Smooth muscle cell (in vitro differentiated cells): ENCODE results near the gene LRRK1. TPM values are rescaled to one million over a fixed set of nuclear protein-coding genes. Genes with fewer than 3 reads are reported as not detected.

Experiments
- DNase-seq: peaks from one replicate; lab custom pipeline; 2025; ENCODE audit not compliant: unreplicated experiment; lab: John Stamatoyannopoulos, UW
- H2AFZ ChIP-seq: fragments of 200-600 bp; sonication (generic); 2 replicates; pipeline ENCODE4 v1.6.0; 2016; ENCODE audit warnings: antibody characterized with exemption, low read depth, mild to moderate bottlenecking
- H3F3A ChIP-seq: fragments of 200-600 bp; sonication (generic); 2 replicates; pipeline ENCODE4 v1.6.0; 2017; ENCODE audit warnings: antibody characterized with exemption, low read depth
- H3K27ac ChIP-seq: fragments of 200-600 bp; sonication (generic); 2 replicates; pipeline ENCODE4 v1.5.1; 2016; ENCODE audit warnings: low read depth, mild to moderate bottlenecking
- H3K27me3 ChIP-seq: fragments of 200-600 bp; sonication (generic); 2 replicates; pipeline ENCODE4 v1.6.1; 2016; ENCODE audit warnings: low read depth, mild to moderate bottlenecking
- H3K36me3 ChIP-seq: fragments of 200-600 bp; sonication (generic); 2 replicates; pipeline ENCODE4 v1.5.1; 2016; ENCODE audit warnings: low read depth
- H3K4me1 ChIP-seq: fragments of 200-600 bp; sonication (generic); 2 replicates; pipeline ENCODE4 v1.5.1; 2016; ENCODE audit warnings: low read depth
- H3K4me2 ChIP-seq: fragments of 200-600 bp; sonication (generic); 2 replicates; pipeline ENCODE4 v1.6.0; 2016; ENCODE audit warnings: mild to moderate bottlenecking
- H3K4me3 ChIP-seq: fragments of 200-600 bp; sonication (generic); 2 replicates; pipeline ENCODE4 v1.5.1; 2016; ENCODE audit warnings: mild to moderate bottlenecking
- H3K79me2 ChIP-seq: fragments of 200-600 bp; sonication (generic); 2 replicates; pipeline ENCODE4 v1.6.0; 2016; ENCODE audit warnings: low read depth, mild to moderate bottlenecking
- H3K9ac ChIP-seq: fragments of 200-600 bp; sonication (generic); 2 replicates; pipeline ENCODE4 v1.6.0; 2016; ENCODE audit warnings: low read depth
- H3K9me3 ChIP-seq: fragments of 200-600 bp; sonication (generic); replicated peaks from 2 replicates; pipeline ENCODE4 v1.5.1; 2016; ENCODE audit warnings: low read depth
- H4K20me1 ChIP-seq: fragments of 200-600 bp; sonication (generic); 2 replicates; pipeline ENCODE4 v1.6.0; 2016; ENCODE audit warnings: low read depth
- WGBS: methylation state at CpG from one replicate; pipeline ENCODE4 v1.1.7; 2016; ENCODE audit warnings: low lambda C conversion rate; 5-methylcytosine and 5-hydroxymethylcytosine counted together
- polyA plus RNA-seq: library from polyadenylated mRNA; unstranded; fragments of >200 nt; fragmentation: Nextera tagmentation; extraction: Ambion mirVana; gene quantifications from 2 replicates; pipeline ENCODE4 v1.2.1, GENCODE V29; 2016
- total RNA-seq: library from RNA; depleted of rRNA; stranded (reverse); fragments of >200 nt; gene quantifications from 2 replicates; pipeline ENCODE4 v1.2.3, GENCODE V29; 2014
- TF ChIP-seq, protein P1 (sequence below): fragments of 200-600 bp; sonication (generic); IDR thresholded peaks from 2 replicates; pipeline ENCODE4 v1.5.1; 2017; ENCODE audit warnings: borderline replicate concordance, mild to moderate bottlenecking, antibody characterized with exemption; ENCODE audit not compliant: insufficient read depth, poor library complexity, severe bottlenecking

Gene LRRK1
- total and polyA plus RNA-seq, 2 experiments from 2014 or later: 1.1 to 1.6 TPM

- no peak overlapping the region for H3K9ac ChIP-seq
- no peak overlapping the region for H3K4me2 ChIP-seq
- no peaks in the 10 kb centered on the region for H3K4me1 ChIP-seq
- H3K9me3 ChIP-seq: no peaks in the 10 kb centered on the region
- WGBS: 100% methylated on average over 2 of the region's 2 CpGs
- H4K20me1 ChIP-seq: no peaks in the 10 kb centered on the region
- H3K36me3 ChIP-seq: no peaks in the 10 kb centered on the region
- no peak overlapping the region for H3K27ac ChIP-seq
- TF ChIP-seq, protein P1, sequence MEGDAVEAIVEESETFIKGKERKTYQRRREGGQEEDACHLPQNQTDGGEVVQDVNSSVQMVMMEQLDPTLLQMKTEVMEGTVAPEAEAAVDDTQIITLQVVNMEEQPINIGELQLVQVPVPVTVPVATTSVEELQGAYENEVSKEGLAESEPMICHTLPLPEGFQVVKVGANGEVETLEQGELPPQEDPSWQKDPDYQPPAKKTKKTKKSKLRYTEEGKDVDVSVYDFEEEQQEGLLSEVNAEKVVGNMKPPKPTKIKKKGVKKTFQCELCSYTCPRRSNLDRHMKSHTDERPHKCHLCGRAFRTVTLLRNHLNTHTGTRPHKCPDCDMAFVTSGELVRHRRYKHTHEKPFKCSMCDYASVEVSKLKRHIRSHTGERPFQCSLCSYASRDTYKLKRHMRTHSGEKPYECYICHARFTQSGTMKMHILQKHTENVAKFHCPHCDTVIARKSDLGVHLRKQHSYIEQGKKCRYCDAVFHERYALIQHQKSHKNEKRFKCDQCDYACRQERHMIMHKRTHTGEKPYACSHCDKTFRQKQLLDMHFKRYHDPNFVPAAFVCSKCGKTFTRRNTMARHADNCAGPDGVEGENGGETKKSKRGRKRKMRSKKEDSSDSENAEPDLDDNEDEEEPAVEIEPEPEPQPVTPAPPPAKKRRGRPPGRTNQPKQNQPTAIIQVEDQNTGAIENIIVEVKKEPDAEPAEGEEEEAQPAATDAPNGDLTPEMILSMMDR: no peak
- DNase-seq: no peak
- H3K4me3 ChIP-seq: no peak overlapping the region
- no peak overlapping the region for H2AFZ ChIP-seq
- H3K79me2 ChIP-seq: no peaks in the 10 kb centered on the region
- H3F3A ChIP-seq: peaks cover 3% of the 10 kb centered on the region
- no peaks in the 10 kb centered on the region for H3K27me3 ChIP-seq
These were observed 90.0 kb downstream of the LRRK1 start for GRCh38 chr15:101009176-101009575.

- Histone ChIP-seq H3K9ac (no peak overlapping the region), H3F3A (peaks cover 4% of the 10 kb centered on the region), H3K27me3 (no peaks in the 10 kb centered on the region), H3K36me3 (no peaks in the 10 kb centered on the region), H3K79me2 (no peaks in the 10 kb centered on the region), H3K27ac (no peak overlapping the region), H3K9me3 (no peaks in the 10 kb centered on the region), H3K4me2 (no peak overlapping the region), H2AFZ (no peak overlapping the region), H3K4me3 (no peak overlapping the region), H3K4me1 (no peaks in the 10 kb centered on the region), H4K20me1 (no peaks in the 10 kb centered on the region)
- 84% methylated on average over 6 of the region's 6 CpGs for WGBS
- TF ChIP-seq, protein P1: no peak
- no peak for DNase-seq
These were observed 91.6 kb downstream of the LRRK1 start for GRCh38 chr15:101010781-101011180.

- Histone ChIP-seq H3K4me3 (no peak overlapping the region), H3K79me2 (no peaks in the 10 kb centered on the region), H3K4me1 (no peaks in the 10 kb centered on the region), H3K4me2 (no peak overlapping the region), H2AFZ (no peak overlapping the region), H4K20me1 (no peaks in the 10 kb centered on the region), H3K9ac (no peak overlapping the region), H3K36me3 (no peaks in the 10 kb centered on the region), H3K9me3 (no peaks in the 10 kb centered on the region), H3K27me3 (no peaks in the 10 kb centered on the region), H3K27ac (no peak overlapping the region), H3F3A (peaks cover 4% of the 10 kb centered on the region)
- TF ChIP-seq, protein P1: no peak
- DNase-seq: no peak
- 90% methylated on average over 17 of the region's 20 CpGs for WGBS
These were observed 93.4 kb downstream of the LRRK1 start for GRCh38 chr15:101012326-101013200.

DNA sequence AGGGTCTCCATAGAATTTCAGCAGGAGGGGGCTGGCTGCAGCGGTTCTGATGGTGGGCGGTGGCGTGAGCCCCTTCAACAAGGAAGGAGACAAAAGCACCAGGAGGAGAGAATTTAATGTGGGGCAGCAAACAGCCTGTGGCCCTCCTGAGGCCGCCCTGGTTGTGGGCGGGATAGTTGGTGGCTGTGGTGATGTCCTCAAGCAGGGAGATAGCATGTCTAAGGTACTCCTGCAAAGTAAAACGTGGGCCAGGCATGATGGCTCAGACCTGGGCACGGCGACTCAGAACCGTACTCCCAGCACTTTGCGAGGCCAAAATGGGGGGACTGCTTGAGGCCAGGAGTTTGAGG is 94.0 kb downstream of the LRRK1 start:
- Histone ChIP-seq H3K9ac (no peak overlapping the region), H4K20me1 (no peaks in the 10 kb centered on the region), H3K27me3 (no peaks in the 10 kb centered on the region), H3K27ac (no peak overlapping the region), H3K9me3 (no peaks in the 10 kb centered on the region), H3K4me2 (no peak overlapping the region), H3K36me3 (no peaks in the 10 kb centered on the region), H2AFZ (no peak overlapping the region), H3K4me3 (no peak overlapping the region), H3K79me2 (no peaks in the 10 kb centered on the region), H3K4me1 (no peaks in the 10 kb centered on the region), H3F3A (peaks cover 4% of the 10 kb centered on the region)
- DNase-seq: no peak
- WGBS: 96% methylated on average over 10 of the region's 10 CpGs
- TF ChIP-seq, protein P1: no peak
